ENCODE measurements around the gene RNF135.
"Not testable (repeated sequence)": the region's sequence is repeated elsewhere in the genome, so short reads cannot be mapped to it uniquely, and the experiment has no call there.

The RNF135 gene

GRCh38 chr17:31004160-31004559, 33.3 kb downstream of the RNF135 start:
- DNase-seq, result no peak

GRCh38 chr17:31007695-31008373, 37.0 kb downstream of the RNF135 start:
- no peak for DNase-seq

GRCh38 chr17:31008374-31009041, 37.7 kb downstream of the RNF135 start:
- no peak for DNase-seq

GRCh38 chr17:31009042-31009702, 38.3 kb downstream of the RNF135 start:
- not testable (repeated sequence) for DNase-seq

- not testable (repeated sequence) for DNase-seq
Observed at GRCh38 chr17:31010014-31010413, 39.2 kb downstream of the RNF135 start.

- DNase-seq, result no peak
Observed at GRCh38 chr17:31013844-31014243, 43.0 kb downstream of the RNF135 start.

- no peak for DNase-seq
Observed at GRCh38 chr17:31015639-31016038, 44.8 kb downstream of the RNF135 start.

- no peak for DNase-seq
Observed at GRCh38 chr17:31019004-31019403, 48.2 kb downstream of the RNF135 start.

- DNase-seq, result not testable (repeated sequence)
Observed at GRCh38 chr17:31023171-31023570, 52.3 kb downstream of the RNF135 start.

- no peak for DNase-seq
Observed at GRCh38 chr17:31031841-31032240, 61.0 kb downstream of the RNF135 start.

- not testable (repeated sequence) for DNase-seq
Observed at GRCh38 chr17:31035611-31036010, 64.8 kb downstream of the RNF135 start.

GRCh38 chr17:31040837-31041236, 70.0 kb downstream of the RNF135 start:
- not testable (repeated sequence) for DNase-seq

- DNase-seq, result not testable (repeated sequence)
Observed at GRCh38 chr17:31042378-31042777, 71.5 kb downstream of the RNF135 start.

- DNase-seq, result not testable (repeated sequence)
Observed at GRCh38 chr17:31046856-31047425, 76.1 kb downstream of the RNF135 start.

- DNase-seq, result no peak
Observed at GRCh38 chr17:31048142-31048541, 77.3 kb downstream of the RNF135 start.

GRCh38 chr17:31048780-31049179, 77.9 kb downstream of the RNF135 start:
- DNase-seq, result no peak
